Stimulated activated CD4-positive, alpha-beta T cell treated with anti-CD3 and anti-CD28 coated beads, TNF-alpha, amount 100 ng/mL, for 48 hours (primary cell): ENCODE data around the gene TIGD6.
"Not testable (repeated sequence)": the region's sequence is repeated elsewhere in the genome, so short reads cannot be mapped to it uniquely, and the experiment has no call there.

Experiments
- DNase-seq, 3 donors: peaks; one replicate each; pipeline ENCODE4 v3.0.0-alpha.2; 2020; ENCODE audit warnings: low read depth in 3 of 3

TIGD6 gene

GRCh38 chr5:150000256-150000989 is at the start of gene TIGD6, which contains the start of gene HMGXB3:
Gene TIGD6 (minus strand): TSS chr5:150000654. CDS start chr5:149996348, 4,306 bp downstream.
Gene HMGXB3 (plus strand): TSS chr5:150000739. CDS start chr5:150004853, 4,114 bp downstream.
- DNase-seq, result peak; percentile 80 to 87 (median 82)

- no peak for DNase-seq
These were observed 45.6 kb upstream of the TIGD6 start for GRCh38 chr5:150046031-150046430.

GRCh38 chr5:150045549-150045948 is 45.1 kb upstream of the TIGD6 start:
- no peak for DNase-seq

- DNase-seq, result no peak
These were observed 44.3 kb upstream of the TIGD6 start for GRCh38 chr5:150044712-150045111.

GRCh38 chr5:150044329-150044681 is 43.9 kb upstream of the TIGD6 start:
- DNase-seq, result no peak

GRCh38 chr5:150043657-150044328 is 43.3 kb upstream of the TIGD6 start:
- DNase-seq, result no peak

GRCh38 chr5:150042459-150042858 is 42.0 kb upstream of the TIGD6 start:
- no peak for DNase-seq

- no peak for DNase-seq
These were observed 38.1 kb upstream of the TIGD6 start for GRCh38 chr5:150038547-150038946.

GRCh38 chr5:150036513-150036912 is 36.1 kb upstream of the TIGD6 start:
- no peak for DNase-seq

- DNase-seq, result no peak
These were observed 34.9 kb upstream of the TIGD6 start for GRCh38 chr5:150035139-150035895.

GRCh38 chr5:150034662-150035061 is 34.2 kb upstream of the TIGD6 start:
- no peak for DNase-seq

- no peak for DNase-seq
These were observed 32.9 kb upstream of the TIGD6 start for GRCh38 chr5:150033334-150033733.

GRCh38 chr5:150028047-150028446 is 27.6 kb upstream of the TIGD6 start:
- not testable (repeated sequence) for DNase-seq

- DNase-seq, result no peak
These were observed 26.3 kb upstream of the TIGD6 start for GRCh38 chr5:150026682-150027172.

- DNase-seq, result no peak
These were observed 24.0 kb upstream of the TIGD6 start for GRCh38 chr5:150024346-150024984.

- no peak for DNase-seq
These were observed 22.7 kb upstream of the TIGD6 start for GRCh38 chr5:150023136-150023535.

- DNase-seq, result no peak
These were observed 22.2 kb upstream of the TIGD6 start for GRCh38 chr5:150022681-150023080.

- DNase-seq, result no peak
These were observed 21.7 kb upstream of the TIGD6 start for GRCh38 chr5:150022158-150022531.

- DNase-seq, result no peak
These were observed 21.2 kb upstream of the TIGD6 start for GRCh38 chr5:150021491-150022157.

GRCh38 chr5:150020249-150020648 is 19.8 kb upstream of the TIGD6 start:
- no peak for DNase-seq

- DNase-seq, result no peak
These were observed 17.0 kb upstream of the TIGD6 start for GRCh38 chr5:150017226-150018005.
